Measurements from ENCODE around the gene SPATA31C2.

Gene SPATA31C2

GRCh38 chr9:88110026-88110425 is 28.2 kb downstream of the SPATA31C2 start:
- intact Hi-C loops (cut with DNase I; ENCODE audit: low total_unique reads): no loop called here
- Histone ChIP-seq H3K36me3 (no peaks in the 10 kb centered on the region), H3K4me3 (no peak overlapping the region), H3K9me3 (no peaks in the 10 kb centered on the region), H3K4me1 (no peaks in the 10 kb centered on the region), H3K27me3 (peaks cover 0 to 5% of the 10 kb centered on the region in 2 donors), H3K27ac (no peak overlapping the region)
- DNase-seq: no peak
- TF ChIP-seq CTCF (IDR thresholded peaks at IDR 0.05): no peak

- no peak overlapping the region for H3K4me3 ChIP-seq
- H3K4me1 ChIP-seq: no peaks in the 10 kb centered on the region
- H3K27me3 ChIP-seq: peaks cover 0 to 2% of the 10 kb centered on the region in 2 donors
- no peak for DNase-seq
- H3K27ac ChIP-seq: no peak overlapping the region
- no peaks in the 10 kb centered on the region for H3K9me3 ChIP-seq
- H3K36me3 ChIP-seq: no peaks in the 10 kb centered on the region
- intact Hi-C loops (cut with DNase I; ENCODE audit: low total_unique reads): no loop called here
- no peak for TF ChIP-seq CTCF (IDR thresholded peaks at IDR 0.05)
Observed at GRCh38 chr9:88108779-88109178, 29.5 kb downstream of the SPATA31C2 start.

- no peak for DNase-seq
- H3K4me1 ChIP-seq: no peaks in the 10 kb centered on the region
- H3K27ac ChIP-seq: no peak overlapping the region
- H3K36me3 ChIP-seq: no peaks in the 10 kb centered on the region
- no peak overlapping the region for H3K4me3 ChIP-seq
- intact Hi-C loops (cut with DNase I; ENCODE audit: low total_unique reads): no loop called here
- no peaks in the 10 kb centered on the region for H3K9me3 ChIP-seq
- H3K27me3 ChIP-seq: peaks cover 0 to 3% of the 10 kb centered on the region in 2 donors
- TF ChIP-seq CTCF (IDR thresholded peaks at IDR 0.05): peak; percentile 35 to 38
Observed at GRCh38 chr9:88106492-88106891, 31.8 kb downstream of the SPATA31C2 start.

GRCh38 chr9:88092797-88093331 is 45.4 kb downstream of the SPATA31C2 start:
- intact Hi-C loops (cut with DNase I; ENCODE audit: low total_unique reads): no loop called here
- Histone ChIP-seq H3K4me3 (no peak overlapping the region), H3K36me3 (no peaks in the 10 kb centered on the region), H3K27me3 (peaks cover 0 to 9% of the 10 kb centered on the region in 2 donors), H3K9me3 (no peaks in the 10 kb centered on the region), H3K27ac (no peak overlapping the region), H3K4me1 (no peaks in the 10 kb centered on the region)
- TF ChIP-seq CTCF (IDR thresholded peaks at IDR 0.05): no peak
- no peak for DNase-seq

- no peak overlapping the region for H3K4me3 ChIP-seq
- TF ChIP-seq CTCF (IDR thresholded peaks at IDR 0.05): no peak
- no peaks in the 10 kb centered on the region for H3K36me3 ChIP-seq
- H3K27me3 ChIP-seq: peaks cover 0 to 9% of the 10 kb centered on the region in 2 donors
- DNase-seq: peak; percentile 48 to 71
- no peaks in the 10 kb centered on the region for H3K4me1 ChIP-seq
- intact Hi-C loops (cut with DNase I; ENCODE audit: low total_unique reads): no loop called here
- no peak overlapping the region for H3K27ac ChIP-seq
- no peaks in the 10 kb centered on the region for H3K9me3 ChIP-seq
Observed at GRCh38 chr9:88090151-88090581, 48.1 kb downstream of the SPATA31C2 start.

GRCh38 chr9:88087906-88088305 is 50.4 kb downstream of the SPATA31C2 start:
- Histone ChIP-seq H3K4me1 (no peaks in the 10 kb centered on the region), H3K27ac (no peak overlapping the region), H3K27me3 (peaks cover 0 to 9% of the 10 kb centered on the region in 2 donors), H3K36me3 (no peaks in the 10 kb centered on the region), H3K9me3 (no peaks in the 10 kb centered on the region), H3K4me3 (no peak overlapping the region)
- no peak for TF ChIP-seq CTCF (IDR thresholded peaks at IDR 0.05)
- intact Hi-C loops (cut with DNase I; ENCODE audit: low total_unique reads): no loop called here
- DNase-seq: no peak

Measured in tibial artery (tissue), 4 donors.